Adipocyte (in vitro differentiated cells): Measurements from ENCODE around the gene DLX5.
"Not testable (repeated sequence)": the region's sequence is repeated elsewhere in the genome, so short reads cannot be mapped to it uniquely, and the experiment has no call there.

Source experiments
- DNase-seq: peaks from one replicate; pipeline ENCODE4 v3.0.0-alpha.2; 2015; ENCODE audit warnings: low read depth
- H3K27me3 ChIP-seq: replicated peaks from 2 replicates; pipeline ENCODE4 v1.7.0; 2013; ENCODE audit warnings: mild to moderate bottlenecking, low read length, moderate library complexity; ENCODE audit not compliant: control insufficient read depth, insufficient read depth
- H3K36me3 ChIP-seq: 2 replicates; pipeline ENCODE4 v1.7.0; 2013; ENCODE audit warnings: low read length, mild to moderate bottlenecking, moderate library complexity; ENCODE audit not compliant: control insufficient read depth, insufficient read depth, severe bottlenecking
- H3K4me1 ChIP-seq: 2 replicates; pipeline ENCODE4 v1.7.0; 2013; ENCODE audit warnings: mild to moderate bottlenecking, low read length, moderate library complexity; ENCODE audit not compliant: control insufficient read depth, insufficient read depth
- H3K4me3 ChIP-seq: 2 replicates; pipeline ENCODE4 v1.7.0; 2013; ENCODE audit warnings: mild to moderate bottlenecking, low read length, moderate library complexity
- H3K9ac ChIP-seq: 2 replicates; pipeline ENCODE4 v1.7.0; 2013; ENCODE audit warnings: mild to moderate bottlenecking, low read length, moderate library complexity
- H3K9me3 ChIP-seq: 2 replicates; pipeline ENCODE4 v1.7.0; 2013; ENCODE audit warnings: mild to moderate bottlenecking, low read length, moderate library complexity; ENCODE audit not compliant: control insufficient read depth

The DLX5 gene

DNA sequence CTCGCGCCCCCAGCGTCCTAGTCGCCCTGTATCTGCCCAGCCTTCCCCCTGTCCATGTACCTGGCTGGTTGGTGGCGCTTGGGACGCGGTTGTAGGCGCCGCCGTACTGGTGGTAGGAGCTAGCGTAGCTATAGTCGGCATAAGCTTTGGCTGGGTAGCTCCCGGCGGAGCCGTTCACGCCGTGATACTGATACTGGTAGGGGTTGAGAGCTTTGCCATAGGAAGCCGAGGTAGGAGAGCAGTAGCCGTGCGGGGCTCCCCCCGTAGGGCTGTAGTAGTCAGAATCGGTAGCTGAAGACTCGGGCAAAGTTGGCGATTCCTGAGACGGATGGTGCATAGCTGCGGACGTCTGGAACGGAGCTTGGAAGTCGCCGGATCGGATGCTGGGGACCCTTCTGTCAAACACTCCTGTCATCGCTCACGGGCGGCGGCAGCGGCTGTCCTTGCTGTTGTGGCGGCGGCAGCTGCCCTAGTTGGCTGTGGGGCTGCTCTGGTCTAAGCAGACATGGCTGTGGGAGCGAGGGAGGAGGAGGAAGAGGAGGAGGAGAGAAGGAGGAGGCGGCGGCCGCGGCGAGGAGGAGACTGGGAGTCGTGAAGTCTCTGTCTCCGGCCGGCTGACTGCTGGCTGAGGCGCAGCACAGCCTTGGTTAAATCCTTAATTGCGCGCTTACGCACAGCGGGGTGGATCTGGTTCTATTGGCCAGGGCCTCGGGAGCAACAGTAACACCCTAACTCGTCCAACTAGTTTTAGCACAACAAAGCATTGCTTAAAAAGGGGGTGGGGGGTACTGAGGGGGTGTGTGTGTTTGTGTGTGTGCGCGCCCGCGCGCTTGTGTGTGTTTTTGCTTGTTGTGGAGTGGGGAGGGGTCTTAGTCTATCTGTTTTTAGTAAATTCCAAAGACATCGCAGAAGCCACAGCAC lies at the start of gene DLX5:
Gene DLX5, minus strand, starts transcription at position 623 of the 921 bp plus-strand sequence. Its CDS starts 208 bp downstream, at position 415.
- peak; percentile 86 for DNase-seq
- Histone ChIP-seq H3K27me3 (peaks cover 57% of the 10 kb centered on the region), H3K9me3 (no peaks in the 10 kb centered on the region), H3K4me1 (peaks cover 17% of the 10 kb centered on the region), H3K4me3 (peak within 1 kb of the TSS; percentile 86), H3K36me3 (no peaks in the 10 kb centered on the region), H3K9ac (peak within 1 kb of the TSS; percentile 51)

DNA sequence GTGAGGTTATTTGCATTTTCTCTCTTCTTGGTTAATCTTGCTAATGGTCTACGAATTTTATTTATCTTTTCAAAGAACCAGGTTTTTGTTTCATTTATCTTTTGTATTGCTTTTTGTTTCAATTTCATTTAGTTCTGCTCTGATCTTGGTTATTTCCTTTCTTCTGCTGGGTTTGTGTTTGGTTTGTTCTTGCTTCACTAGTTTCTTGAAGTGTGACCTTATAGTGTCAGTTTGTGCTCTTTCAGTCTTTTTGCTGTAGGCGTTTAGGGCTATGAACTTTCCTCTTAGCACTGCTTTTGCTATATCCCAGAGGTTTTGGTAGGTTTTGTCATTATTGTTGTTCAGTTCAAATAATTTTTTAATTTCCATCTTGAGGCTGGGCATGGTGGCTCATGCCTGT lies 47.4 kb upstream of the DLX5 start:
- H3K4me1 ChIP-seq, H3K36me3 ChIP-seq, H3K4me3 ChIP-seq, H3K9ac ChIP-seq, DNase-seq, H3K9me3 ChIP-seq, H3K27me3 ChIP-seq: not testable (repeated sequence)

- peak; percentile 82 for DNase-seq
- no peaks in the 10 kb centered on the region for H3K4me1 ChIP-seq
- no peaks in the 10 kb centered on the region for H3K9me3 ChIP-seq
- H3K9ac ChIP-seq: no peak overlapping the region
- H3K27me3 ChIP-seq: no peaks in the 10 kb centered on the region
- no peaks in the 10 kb centered on the region for H3K36me3 ChIP-seq
- H3K4me3 ChIP-seq: no peak overlapping the region
Observed at GRCh38 chr7:97064972-97065587, 40.4 kb upstream of the DLX5 start.

GRCh38 chr7:97064020-97064419 lies 39.4 kb upstream of the DLX5 start:
- DNase-seq: no peak
- H3K36me3 ChIP-seq: no peaks in the 10 kb centered on the region
- no peak overlapping the region for H3K4me3 ChIP-seq
- no peak overlapping the region for H3K9ac ChIP-seq
- no peaks in the 10 kb centered on the region for H3K27me3 ChIP-seq
- peaks cover 9% of the 10 kb centered on the region for H3K9me3 ChIP-seq
- H3K4me1 ChIP-seq: no peaks in the 10 kb centered on the region

DNA sequence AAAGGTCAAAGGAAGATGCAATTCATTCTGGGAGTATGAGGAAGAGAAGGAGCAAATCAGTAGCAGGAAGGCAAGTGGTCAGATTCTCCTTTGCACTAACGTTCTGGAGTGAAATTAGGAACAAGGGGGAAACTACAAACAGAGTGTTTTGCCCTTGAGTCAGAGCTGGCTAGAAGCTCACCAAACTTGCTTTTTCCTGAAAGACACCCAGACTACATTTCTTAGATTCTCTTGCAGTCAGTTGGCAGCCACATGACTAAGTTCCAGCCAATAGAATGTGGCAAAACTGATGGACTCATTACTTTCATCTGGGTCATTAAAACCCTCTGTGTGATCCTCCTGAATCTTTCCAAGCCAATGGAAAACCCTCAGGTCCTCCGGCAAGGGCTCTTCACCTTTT lies 18.6 kb upstream of the DLX5 start:
- Histone ChIP-seq H3K9ac (no peak overlapping the region), H3K36me3 (no peaks in the 10 kb centered on the region), H3K27me3 (peaks cover 4% of the 10 kb centered on the region), H3K4me3 (no peak overlapping the region), H3K4me1 (no peaks in the 10 kb centered on the region), H3K9me3 (no peaks in the 10 kb centered on the region)
- DNase-seq: no peak

DNA sequence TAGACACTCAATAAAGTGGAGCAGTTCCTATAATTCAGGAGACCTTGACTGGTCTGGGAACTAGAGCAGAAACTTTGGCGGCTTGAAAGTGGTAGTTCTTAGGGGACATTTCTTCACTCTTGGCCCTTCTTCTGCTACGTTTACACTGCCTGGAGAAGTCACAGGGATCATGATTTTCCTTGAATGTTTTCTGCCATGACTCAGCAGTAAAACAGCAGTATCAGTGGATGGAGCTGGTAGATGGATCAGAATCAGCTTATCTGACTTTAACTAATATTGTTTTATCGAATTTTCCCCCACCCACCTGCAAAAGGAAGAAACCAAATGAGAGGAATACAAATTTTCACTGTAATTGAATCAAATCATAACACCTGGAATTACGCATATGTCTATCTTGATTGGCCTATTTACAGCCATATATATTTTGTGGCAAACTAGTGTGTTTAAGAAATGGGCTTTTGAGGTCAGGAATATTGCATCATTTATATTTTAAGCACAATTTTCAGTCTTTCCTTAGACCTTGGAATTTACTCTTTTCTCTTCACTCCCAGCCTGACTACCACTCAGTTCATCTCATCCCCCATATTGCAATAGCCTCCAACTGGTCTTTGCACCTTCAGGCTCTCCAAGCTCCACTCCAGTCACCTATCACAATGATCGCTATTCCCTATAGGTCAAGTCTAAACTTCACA lies 14.9 kb upstream of the DLX5 start:
- Histone ChIP-seq H3K27me3 (peaks cover 4% of the 10 kb centered on the region), H3K9me3 (no peaks in the 10 kb centered on the region), H3K4me3 (no peak overlapping the region), H3K36me3 (no peaks in the 10 kb centered on the region), H3K4me1 (no peaks in the 10 kb centered on the region), H3K9ac (no peak overlapping the region)
- no peak for DNase-seq

DNA sequence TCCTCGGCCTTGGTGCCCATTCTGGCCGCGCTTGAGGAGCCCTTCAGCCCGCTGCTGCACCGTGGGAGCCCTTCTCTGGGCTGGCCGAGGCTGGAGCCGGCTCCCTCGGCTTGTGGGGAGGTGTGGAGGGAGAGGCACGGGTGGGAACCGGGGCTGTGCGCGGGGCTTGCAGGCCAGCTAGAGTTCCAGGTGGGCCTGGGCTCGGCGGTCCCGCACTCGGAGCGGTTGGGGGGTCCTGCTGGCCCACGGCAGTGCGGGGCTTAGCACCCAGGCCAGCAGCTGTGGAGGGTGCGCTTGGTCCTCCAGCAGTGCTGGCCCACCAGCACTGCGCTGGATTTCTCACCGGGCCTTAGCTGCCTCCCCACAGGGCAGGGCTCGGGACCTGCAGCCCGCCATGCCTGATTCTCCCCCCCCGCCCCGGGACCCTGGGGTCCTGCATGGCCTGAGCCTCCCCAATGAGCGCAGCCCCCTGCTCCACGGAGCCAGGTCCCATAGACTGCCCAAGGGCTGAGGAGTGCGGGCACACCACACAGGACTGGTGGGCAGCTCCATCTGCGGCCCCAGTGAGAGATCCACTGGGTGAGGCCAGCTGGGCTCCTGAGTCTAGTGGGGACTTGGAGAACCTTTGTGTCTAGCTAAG lies 9.7 kb upstream of the DLX5 start:
- DNase-seq, H3K4me3 ChIP-seq, H3K9ac ChIP-seq, H3K27me3 ChIP-seq, H3K9me3 ChIP-seq, H3K4me1 ChIP-seq, H3K36me3 ChIP-seq: not testable (repeated sequence)

DNA sequence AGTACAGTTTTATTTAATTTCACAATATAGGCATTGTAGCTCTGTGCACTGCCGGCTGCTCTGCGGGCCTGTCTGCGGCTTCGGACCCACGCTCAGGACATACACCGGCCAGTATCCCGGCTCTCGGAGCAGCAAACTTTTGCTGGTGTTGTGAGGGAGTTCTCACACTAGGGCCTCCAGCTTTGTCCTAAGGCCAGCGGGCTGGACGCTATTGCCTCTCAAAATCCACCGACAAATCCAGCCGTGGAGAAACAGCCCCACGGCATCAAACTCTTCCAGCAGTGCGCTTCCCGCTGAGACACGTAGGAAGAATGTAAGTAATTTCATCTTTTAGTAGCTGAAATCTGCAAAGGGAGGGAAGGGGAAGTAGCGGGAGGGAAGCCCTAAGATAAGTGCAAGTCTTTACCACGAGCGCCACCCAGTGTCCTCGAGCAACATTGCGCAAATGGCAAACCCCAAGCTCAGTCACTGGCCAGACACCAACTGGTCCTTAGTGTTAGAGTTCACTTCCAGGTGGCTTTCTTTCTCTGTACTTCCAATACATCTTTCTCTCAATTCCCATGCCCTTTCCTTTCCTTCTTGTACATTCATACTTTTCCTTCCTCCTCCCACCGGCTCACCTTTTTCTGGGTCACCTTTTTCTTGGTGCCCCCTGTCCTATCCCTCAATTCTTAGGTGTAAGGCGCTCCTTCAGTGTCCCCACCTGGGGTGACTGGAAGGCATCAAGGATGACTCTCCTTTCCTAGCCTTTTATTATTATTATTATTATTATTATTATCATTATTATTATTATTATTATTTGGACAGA lies 3.0 kb upstream of the DLX5 start:
- Histone ChIP-seq H3K9me3 (no peaks in the 10 kb centered on the region), H3K36me3 (no peaks in the 10 kb centered on the region), H3K4me1 (peaks cover 17% of the 10 kb centered on the region), H3K4me3 (peak overlapping the region; percentile 77), H3K27me3 (peaks cover 34% of the 10 kb centered on the region), H3K9ac (peak overlapping the region; percentile 41)
- DNase-seq: peak; percentile 96

GRCh38 chr7:97026715-97027426 lies 2.2 kb upstream of the DLX5 start:
- no peaks in the 10 kb centered on the region for H3K9me3 ChIP-seq
- no peak for DNase-seq
- H3K27me3 ChIP-seq: peaks cover 42% of the 10 kb centered on the region
- no peaks in the 10 kb centered on the region for H3K36me3 ChIP-seq
- H3K4me3 ChIP-seq: peak overlapping the region; percentile 77
- H3K9ac ChIP-seq: peak overlapping the region; percentile 41
- H3K4me1 ChIP-seq: peaks cover 17% of the 10 kb centered on the region
